Activated CD4-positive, alpha-beta T cell treated with anti-CD3 and anti-CD28 coated beads, Interleukin-2, Interleukin-6, amounts not matched to agents 100 ng/mL and 50 ng/mL, durations not matched to agents 16 hours and 8 hours (primary cell): ENCODE results near the gene KCNJ14.
"Not testable (repeated sequence)": the region's sequence is repeated elsewhere in the genome, so short reads cannot be mapped to it uniquely, and the experiment has no call there.

Source experiments
- DNase-seq: peaks from one replicate; pipeline ENCODE4 v3.0.0-alpha.2; 2020

Gene KCNJ14

DNA sequence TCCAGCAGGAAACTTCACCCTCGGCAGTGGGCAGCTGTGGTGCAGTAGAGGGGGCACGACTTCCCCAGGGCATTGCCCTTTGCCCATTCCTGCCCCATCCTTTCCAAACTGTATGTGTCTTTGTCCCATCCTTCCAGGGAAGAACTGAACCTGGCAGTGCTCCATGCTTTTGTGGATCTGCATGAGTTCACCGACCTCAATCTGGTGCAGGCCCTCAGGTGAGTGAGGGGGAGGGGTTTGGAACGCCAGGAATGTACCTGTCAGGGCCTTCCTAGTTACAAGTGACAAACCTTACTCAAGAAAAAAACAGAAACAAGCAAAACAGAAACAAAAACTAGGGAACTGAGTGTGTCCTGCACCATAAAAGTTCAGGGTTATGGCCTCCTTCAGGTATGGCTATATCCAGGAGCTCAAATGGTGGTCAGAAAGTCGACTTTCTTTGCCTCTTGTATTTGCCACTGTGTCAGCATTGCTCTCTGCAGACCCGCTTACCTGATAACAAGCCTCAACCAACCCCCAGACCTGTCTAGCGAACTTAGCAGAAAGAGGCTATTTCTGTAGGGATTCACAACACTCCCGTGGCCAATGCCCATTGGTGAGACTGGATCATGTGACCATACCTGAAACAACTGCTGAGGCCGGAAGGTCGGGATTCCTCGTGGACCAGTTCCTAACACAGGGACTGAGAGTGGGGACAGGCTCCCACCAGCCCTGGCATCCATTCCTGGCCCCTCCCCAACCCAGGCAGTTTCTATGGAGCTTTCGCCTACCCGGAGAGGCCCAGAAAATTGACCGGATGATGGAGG lies 18.0 kb downstream of the KCNJ14 start:
- no peak for DNase-seq

DNA sequence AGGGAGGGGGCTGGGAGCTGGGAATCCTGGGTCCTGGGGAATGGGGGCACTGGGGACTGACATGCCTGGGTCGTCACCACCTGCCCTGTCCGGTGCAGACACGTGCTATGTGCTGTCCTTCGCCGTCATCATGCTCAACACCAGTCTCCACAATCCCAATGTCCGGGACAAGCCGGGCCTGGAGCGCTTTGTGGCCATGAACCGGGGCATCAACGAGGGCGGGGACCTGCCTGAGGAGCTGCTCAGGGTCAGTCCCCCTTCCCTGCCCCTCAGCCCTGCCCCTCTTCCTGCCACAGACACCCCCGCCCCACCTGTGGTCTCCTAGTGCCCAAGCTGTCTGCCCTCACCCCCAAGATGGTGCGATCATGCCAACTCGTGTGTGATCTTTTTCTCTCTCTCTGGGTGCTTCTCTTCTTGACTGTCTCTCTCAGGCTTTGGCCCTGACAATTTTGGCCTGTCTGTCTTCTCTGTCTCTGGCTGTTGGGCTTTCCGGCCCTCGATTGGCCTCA lies 18.8 kb downstream of the KCNJ14 start:
- DNase-seq = no peak

DNA sequence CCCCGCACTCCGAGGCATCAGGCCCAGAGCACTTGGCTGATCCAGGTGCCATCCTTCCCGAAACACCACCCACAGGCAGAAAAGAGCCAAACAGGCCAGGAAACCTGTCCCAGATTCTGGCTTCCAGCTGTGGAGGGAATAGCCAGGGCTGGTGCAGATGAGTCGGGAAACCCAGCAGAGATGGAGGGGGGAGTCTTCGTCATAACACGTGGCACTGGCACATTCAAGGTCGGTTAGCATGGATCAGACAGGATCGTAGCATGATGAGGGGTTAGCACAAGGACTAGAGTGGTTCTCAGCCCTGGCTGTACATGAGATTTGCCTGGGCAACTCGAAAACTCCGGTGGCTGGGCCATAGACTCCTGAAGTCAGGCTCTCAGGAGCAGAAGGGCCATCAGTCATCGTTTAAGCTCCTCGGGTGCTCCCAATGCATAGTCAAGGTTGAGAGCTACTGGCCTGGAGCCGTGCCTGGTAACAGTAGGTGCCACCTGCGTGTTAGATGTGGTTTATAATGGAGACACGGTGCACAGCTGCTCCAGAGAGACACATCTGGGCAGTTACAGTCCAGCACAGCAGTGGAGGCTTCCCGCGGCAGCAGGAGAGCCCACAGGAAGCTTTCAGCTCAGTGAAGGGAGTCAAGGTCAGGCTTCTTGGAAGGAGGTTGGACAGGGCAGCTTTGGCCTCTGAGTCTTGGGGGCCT lies 20.1 kb downstream of the KCNJ14 start:
- DNase-seq = no peak

DNA sequence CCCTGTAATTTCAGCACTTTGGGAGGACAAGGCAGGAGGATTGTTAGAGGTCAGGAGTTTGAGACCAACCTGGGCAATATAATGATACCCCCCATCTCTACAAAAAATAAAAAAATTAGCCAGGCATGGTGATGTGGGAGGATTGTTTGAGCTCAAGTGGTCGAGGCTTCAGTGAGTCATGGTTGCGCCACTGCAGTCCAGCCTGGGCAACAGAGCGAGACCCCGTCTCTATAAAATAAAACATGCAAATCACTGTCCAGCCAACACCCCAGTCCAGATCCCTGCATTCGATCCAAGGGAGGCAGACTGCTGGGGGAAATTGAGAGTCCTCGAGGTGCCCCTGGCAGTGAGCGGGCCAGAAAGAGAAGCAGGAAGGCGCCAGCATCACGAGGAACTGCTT lies 20.8 kb downstream of the KCNJ14 start:
- no peak for DNase-seq

DNA sequence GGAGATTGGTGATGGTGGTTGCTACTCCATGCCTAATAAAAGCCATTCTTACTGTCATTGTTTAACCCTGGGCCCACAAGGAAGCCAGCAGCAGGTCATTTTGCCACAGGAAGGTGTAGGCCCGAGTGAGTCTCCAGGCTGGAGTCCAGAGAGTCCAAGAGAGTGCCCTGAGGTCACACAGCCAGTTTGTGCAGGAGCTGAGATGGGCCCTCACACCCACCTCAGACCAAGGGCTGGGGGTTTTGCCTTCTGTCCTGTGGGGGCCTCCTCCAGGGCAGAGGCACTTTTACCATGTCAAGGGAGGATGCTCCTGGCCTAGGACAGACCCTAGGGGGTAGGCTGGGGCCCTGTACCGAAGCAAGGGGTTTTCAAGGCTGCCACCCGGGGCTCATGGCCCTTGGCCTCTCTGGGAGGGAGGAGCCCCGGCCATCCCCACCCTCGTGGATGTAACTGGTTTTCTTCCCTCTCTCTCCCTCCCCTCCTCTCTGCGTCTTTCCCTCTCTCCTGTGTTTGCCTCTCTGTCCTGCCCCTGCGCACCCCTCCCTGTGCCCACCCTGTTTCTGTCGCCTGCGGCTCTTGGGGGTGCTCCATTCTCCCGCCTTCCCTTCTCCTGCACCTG lies 21.8 kb downstream of the KCNJ14 start:
- DNase-seq = no peak

DNA sequence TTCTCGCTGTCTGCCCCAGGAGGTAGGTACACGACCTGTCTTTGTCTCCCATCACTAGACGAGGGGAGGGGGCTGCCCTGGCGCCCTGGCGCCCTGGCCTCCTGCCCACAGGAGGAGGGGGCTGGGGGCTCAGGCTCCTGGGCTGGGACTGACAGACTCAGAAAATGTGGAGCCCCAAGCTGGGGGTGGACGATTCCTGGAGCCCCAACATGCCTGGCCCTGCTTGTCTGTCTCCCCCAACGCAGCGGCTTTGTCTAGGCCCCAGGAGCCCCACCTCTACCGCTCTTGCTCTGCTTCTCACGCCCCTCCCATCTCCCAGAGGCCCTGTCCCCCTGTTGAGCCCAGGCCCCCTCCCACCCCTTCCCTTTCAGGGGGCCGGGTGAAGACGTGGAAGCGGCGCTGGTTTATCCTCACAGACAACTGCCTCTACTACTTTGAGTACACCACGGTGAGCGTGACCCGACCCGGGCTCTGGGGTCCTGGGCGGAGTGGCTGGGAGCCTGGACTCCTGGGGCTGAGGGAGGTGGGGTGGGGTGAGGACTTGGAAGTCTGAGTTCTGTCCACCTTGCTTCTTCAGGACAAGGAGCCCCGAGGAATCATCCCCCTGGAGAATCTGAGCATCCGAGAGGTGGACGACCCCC lies 22.4 kb downstream of the KCNJ14 start:
- DNase-seq = no peak

DNA sequence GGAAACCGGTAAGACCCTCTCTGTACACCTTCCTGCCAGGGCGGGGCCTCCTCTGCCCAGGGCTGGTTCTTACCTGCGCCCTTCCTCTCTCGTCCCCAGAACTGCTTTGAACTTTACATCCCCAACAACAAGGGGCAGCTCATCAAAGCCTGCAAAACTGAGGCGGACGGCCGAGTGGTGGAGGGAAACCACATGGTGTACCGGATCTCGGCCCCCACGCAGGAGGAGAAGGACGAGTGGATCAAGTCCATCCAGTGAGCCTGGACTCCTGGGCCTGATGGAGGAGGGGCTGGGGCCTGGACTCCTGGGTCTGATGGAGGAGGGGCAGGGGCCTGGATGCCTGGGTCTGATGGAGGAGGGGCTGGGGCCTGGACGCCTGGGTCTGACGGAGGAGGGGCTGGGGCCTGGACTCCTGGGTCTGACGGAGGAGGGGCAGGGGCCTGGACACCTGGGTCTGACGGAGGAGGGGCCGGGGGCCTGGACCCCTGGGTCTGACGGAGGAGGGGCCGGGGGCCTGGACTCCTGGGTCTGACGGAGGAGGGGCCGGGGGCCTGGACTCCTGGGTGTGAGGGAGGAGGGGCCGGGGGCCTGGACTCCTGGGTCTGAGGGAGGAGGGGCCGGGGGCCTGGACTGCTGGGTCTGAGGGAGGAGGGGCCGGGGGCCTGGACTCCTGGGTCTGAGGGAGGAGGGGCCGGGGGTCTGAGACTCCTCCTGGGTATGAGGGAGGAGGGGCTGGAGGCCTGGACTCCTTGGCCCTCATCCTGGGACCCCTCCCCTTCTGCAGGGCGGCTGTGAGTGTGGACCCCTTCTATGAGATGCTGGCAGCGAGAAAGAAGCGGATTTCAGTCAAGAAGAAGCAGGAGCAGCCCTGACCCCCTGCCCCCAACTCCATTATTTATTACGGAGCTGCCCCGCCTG lies 23.2 kb downstream of the KCNJ14 start:
- no peak for DNase-seq

DNA sequence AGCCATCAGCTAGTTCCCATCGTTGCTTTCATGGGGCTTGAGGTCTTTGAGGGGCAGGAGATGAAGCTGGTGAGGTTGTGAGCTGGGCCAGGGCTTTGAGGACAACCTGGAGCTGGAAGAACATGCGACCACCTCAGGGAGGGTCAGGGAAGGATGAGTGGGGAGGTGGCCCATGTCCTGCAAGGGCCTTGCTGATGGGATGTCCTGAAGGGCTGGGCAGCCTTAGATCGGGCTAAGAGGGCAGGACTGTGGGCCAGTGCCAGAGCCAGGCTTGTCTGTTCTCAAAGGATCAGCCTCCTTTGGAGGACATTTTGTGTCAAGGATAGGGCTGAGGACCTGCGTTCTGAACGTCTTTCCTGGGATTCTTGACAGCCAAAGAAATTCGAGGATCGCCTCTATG lies 24.3 kb downstream of the KCNJ14 start:
- DNase-seq = no peak

DNA sequence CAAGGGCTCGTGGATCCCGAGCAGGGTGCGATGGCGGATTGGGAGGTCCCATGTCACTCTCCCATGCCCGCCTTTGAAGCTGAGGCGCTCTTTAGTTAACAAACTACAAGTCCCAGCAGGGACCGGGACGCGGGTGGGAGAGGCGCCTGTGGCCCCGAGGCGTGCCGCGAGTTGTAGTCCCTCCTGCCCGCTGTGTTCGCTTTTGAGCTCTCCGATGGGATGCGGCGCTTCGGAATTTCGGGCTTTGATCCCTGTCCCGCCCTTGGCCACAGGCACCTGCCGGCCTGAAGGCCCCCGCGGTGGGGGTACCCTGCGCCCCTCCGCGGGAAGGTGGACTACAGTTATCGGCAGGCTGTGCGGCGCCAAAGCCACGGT lies 24.8 kb downstream of the KCNJ14 start:
- peak; percentile 14 for DNase-seq

DNA sequence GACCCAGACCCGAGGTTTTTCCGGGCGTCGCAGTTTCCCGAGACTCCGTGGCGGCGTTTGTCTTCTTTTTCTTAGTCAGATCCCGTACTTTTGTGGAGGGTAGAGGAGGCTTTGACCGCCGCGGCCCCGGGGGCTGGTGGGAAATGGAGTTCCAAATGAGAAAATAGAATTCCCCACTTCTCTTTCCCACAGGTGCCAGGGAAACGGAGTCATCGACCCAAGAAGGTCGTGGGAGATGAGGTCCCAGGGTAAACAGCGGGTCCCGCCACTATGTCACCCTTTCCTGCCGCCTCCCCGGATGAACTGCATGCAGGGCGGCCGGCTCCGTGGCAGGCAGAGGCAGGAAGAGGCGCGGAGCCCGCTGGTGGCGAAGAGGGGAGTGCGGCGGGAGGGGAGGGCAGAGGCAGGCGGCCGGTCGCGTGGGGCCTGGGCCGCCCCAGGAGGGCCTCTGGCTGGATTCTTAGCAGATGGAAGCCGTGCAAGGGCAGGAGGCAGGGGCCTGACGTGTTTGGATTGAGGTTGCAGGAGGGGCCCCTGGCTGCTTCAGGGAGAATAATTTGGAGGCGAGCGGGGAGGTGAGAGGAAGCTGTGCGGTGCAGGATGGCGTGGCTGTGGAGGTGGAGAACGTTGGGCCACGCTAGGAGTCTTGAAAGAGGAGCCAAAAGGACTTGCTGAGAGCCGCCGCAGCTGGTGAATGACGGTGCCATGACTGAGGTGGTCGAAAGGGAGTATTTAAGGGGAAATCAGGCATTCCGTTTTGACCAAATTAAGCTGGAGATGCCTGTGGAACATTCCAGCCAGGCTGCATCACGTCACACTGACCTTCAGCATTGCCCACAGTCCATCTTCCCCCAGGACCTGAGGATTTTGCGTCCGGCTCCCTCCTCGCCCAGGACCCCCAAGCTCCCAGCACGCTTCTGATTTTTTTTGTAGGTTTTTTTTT lies 25.5 kb downstream of the KCNJ14 start:
- DNase-seq = peak; percentile 71

DNA sequence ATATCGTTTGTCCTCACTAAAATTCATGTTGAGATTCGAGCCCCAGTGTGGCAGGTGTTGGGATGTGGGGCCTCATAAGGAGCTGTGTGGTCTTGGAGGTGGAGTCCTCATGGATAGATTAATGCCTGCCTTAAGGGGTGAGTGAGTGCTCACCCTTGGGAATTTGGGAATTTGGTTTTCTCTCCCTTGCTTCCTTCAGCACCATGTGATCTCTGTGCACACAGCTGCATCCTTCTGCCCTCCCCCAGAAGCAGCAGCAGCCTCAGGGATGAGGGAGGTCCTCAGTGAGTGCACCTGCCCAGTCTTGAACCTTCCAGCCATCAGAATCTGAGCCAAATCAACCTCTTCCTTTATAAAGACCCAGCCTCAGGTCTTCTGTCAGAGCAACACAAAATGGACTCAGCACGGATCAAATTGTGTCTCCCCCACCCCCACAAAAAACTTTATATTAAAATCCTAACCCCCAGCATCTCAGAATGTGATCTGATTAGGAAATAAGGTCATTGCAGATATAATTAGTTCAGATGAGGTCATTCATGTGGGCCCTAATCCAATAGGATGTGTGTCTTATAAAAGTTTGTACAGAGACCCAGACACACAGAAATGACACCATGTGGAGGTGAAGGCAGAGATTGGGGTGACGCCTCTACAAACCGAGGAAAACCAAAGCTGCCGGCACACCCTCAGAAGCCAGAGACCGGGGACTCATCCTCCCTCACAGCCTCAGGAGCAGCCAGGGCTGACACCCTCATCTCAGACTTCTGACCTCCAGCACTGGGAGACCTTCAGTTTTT lies 26.7 kb downstream of the KCNJ14 start:
- no peak for DNase-seq

DNA sequence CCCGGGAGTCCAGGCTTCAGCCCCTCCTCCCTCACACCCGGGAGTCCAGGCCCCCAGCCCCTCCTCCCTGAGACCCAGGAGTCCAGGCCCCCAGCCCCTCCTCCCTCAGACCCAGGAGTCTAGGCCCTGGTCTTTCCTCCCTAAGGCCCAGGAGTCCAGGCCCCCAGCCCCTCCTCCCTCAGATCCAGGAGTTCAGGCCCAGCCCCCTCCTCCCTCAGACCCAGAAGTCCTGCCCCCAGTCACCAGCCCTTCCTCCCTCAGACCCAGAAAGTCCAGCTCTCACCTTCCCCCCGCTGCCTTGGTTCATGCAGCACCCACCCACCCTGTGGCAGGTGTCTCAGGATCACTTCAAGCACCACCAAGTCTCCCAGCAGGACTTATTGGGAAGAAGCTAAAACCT lies 27.9 kb downstream of the KCNJ14 start:
- no peak for DNase-seq

DNA sequence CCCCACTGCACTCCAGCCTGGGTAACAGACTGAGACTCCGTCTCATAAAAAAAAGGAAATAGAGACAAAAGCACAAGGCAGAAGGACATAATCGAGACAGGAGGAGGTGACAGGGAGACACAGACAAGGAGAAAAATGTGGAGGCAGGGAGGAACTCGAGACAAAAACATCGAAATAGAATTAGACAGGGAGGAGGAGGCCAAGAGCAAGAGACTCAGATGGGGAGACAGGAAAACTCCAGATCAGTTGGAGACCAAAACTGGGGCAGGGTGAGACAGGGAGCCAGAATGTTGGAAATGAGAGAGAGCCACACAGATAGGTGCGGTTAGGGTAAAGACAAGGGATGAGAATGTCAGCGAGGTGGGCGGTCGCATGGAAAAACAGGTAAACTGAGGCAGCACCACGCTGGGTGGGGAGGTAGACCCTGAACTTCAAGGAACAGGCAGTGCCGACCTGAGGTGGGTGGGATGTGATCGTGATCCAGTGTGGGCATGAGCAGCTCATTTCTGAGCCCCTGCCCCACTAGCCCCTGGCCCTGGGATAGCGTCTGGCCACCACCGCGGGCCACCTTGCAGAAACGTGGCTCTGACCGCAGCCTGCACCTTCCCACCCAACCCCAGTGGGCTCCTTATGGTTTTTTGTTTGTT lies 29.0 kb downstream of the KCNJ14 start:
- DNase-seq = no peak

DNA sequence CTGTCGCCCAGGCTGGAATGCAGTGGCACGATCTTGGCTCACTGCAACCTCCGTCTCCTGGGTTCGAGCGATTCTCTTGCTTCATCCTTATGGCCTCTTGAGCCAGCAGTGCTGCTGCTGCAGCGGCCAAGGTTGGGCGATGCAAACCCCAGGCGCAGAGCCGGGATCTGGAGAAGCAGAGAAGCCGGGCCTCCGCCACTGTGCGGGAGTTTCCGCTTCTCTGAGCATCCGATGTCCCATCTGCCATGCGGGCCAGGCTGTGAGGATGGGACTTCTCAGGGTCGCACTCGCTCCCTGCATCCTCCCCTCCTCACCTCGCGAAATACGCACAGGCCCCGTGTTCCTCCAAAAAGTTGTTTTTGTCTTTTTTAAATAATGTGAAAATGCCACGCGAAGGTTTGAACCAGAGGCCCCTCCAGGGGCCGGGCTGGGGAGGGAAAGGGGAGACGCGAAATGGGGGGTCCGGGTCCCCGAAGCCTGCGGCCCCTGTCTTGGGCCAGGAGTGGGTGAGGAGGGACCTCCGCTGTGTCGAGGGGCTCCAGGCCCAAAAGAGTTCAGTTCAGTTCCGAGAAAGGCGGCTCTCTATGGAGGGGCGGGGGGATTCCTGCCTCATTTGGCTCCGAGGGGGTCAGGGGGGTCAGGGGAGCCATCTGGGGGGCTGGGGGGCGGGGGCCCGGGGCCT lies 29.7 kb downstream of the KCNJ14 start:
- no peak for DNase-seq

DNA sequence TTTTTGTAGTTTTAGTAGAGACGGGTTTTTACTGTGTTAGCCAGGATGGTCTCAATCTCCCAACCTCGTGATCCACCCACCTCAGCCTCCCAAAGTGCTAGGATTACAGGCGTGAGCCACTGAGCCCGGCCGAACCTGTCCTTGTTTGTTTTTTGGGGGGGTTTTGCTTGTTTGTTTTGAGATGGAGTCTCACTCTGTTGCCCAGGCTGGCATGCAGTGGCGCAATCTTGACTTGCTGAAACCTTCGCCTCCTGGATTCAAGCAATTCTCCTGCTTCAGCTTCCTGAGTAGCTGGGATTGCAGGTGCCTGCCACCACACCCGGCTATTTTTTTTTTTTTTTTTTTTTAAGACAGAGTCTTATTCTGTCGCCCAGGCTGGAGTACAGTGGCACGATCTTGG lies 31.3 kb downstream of the KCNJ14 start:
- DNase-seq = not testable (repeated sequence)

DNA sequence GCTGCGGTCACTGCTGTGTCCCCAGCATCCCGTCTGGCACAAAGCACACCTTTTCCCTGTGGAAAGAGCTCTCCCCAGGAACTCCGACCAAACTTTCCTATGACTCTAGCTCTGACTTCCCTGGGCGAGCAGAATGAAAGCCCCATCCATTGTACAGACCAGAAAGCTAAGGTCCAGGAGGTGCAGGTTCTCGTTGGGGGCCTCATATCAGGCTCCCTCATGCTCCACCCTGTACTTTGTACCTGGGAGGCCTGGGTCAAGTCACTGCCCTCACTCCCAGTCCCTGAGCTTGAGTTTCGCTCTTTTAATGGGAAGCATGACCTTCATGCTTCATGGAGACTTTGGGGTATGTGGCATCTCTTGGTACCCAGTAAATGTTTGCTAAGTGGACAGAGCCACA lies 32.2 kb downstream of the KCNJ14 start:
- no peak for DNase-seq

DNA sequence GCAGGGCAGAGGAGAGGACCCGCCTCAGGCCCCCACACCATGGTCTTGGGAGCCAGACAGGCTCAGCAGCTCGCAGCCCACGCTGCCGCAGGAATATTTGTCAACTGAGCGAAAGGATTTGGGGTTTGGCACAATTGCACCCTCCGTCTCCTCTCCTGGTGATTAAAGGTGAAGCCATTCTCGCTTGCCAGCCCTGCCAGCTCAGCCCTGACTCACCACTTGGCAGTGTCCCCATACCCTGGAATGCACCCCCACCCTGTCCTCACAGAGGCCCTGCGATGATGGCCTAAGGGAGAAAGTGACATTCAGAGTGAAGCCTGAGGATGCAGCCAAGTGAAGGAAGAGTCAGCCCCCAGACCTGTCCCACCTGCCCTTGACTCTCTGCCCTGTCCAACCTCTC lies 32.6 kb downstream of the KCNJ14 start:
- no peak for DNase-seq

DNA sequence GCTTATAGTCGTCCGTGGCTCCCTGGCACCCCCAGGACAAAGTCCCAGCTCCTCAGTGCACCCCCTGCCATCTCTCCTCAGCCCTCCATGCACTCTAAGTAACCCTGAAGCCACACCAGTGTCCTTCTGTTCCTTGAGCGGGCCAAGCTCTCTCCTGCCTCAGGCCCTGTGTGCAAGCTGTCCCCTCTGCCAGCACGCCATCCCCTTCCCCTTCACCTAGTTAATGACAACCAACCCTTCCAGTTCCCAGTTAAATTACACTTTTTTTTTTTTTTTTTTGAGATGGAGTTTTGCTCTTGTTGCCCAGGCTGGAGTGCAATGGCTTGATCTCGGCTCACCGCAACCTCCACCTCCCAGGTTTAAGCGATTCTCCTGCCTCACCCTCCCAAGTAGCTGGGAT lies 33.1 kb downstream of the KCNJ14 start:
- not testable (repeated sequence) for DNase-seq

DNA sequence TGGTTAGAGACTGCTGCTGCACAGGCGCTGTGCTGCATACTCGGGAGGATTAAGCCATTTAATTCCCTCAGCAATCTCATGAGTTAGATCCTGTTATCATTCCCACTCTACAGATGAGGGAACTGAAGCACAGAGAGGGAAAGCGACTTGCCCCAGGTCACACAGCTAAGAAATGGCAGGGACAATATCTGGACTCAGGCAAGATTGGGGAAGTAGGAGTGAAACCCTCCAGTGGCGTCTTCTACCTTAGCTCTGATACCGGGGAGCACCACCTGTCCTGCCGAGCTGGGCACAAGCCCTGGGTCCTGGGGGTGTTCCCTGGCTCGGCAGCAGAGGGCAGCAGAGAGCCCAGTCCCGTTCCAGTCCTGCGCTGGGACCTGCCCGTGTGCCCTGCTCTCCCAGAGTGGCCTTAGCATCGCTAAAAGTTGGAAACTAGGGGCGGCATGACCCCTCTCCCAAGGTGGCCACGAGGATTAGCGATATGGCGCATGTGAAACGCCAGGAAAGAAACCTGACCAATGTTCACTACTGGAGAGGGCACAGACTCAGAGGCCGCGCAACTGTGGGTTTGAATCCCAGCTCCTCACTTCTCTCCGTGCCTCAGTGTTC lies 34.3 kb downstream of the KCNJ14 start:
- peak; percentile 89 for DNase-seq
